GM23338 (cell line): ENCODE measurements around the gene WAPL. TPM values are rescaled to one million over a fixed set of nuclear protein-coding genes. Genes with fewer than 3 reads are reported as not detected.

Experiments
- ATAC-seq: fragments of 200-7000 bp; cut with Tn5 transposase; 3 replicates; pipeline ENCODE4 v1.9.1; 2020
- DNase-seq: peaks from one replicate; pipeline ENCODE4 v3.0.0-alpha.2; 2015; ENCODE audit warnings: low spot score
- H2AFZ ChIP-seq: fragments of 200-600 bp; sonication (generic); 2 replicates; pipeline ENCODE4 v1.8.0; 2016; ENCODE audit warnings: antibody characterized with exemption, mild to moderate bottlenecking, moderate library complexity
- H3F3A ChIP-seq: fragments of 200-600 bp; sonication (generic); replicated peaks from 2 replicates; pipeline ENCODE4 v1.8.0; 2017; ENCODE audit warnings: antibody characterized with exemption, mixed run types, low read depth
- H3K27ac ChIP-seq: fragments of 200-600 bp; sonication (generic); 2 replicates; pipeline ENCODE4 v1.6.1; 2016; ENCODE audit warnings: low read depth
- H3K27me3 ChIP-seq: fragments of 200-600 bp; sonication (generic); 2 replicates; pipeline ENCODE4 v1.8.0; 2016; ENCODE audit warnings: mild to moderate bottlenecking, mixed run types, moderate library complexity; ENCODE audit not compliant: insufficient read depth
- H3K36me3 ChIP-seq: fragments of 200-600 bp; sonication (generic); 2 replicates; pipeline ENCODE4 v1.8.0; 2016; ENCODE audit warnings: mild to moderate bottlenecking; ENCODE audit not compliant: insufficient read depth
- H3K4me1 ChIP-seq: fragments of 200-600 bp; sonication (generic); 2 replicates; pipeline ENCODE4 v1.8.0; 2016; ENCODE audit warnings: mild to moderate bottlenecking, moderate library complexity; ENCODE audit not compliant: insufficient read depth
- H3K4me2 ChIP-seq: fragments of 200-600 bp; sonication (generic); 2 replicates; pipeline ENCODE4 v1.7.1; 2017; ENCODE audit warnings: mixed run types
- H3K4me3 ChIP-seq: fragments of 200-600 bp; sonication (generic); 2 replicates; pipeline ENCODE4 v1.6.1; 2016; ENCODE audit warnings: mixed run types
- H3K79me2 ChIP-seq: fragments of 200-600 bp; sonication (generic); replicated peaks from 2 replicates; pipeline ENCODE4 v1.8.0; 2017; ENCODE audit warnings: mild to moderate bottlenecking; ENCODE audit not compliant: insufficient read depth
- H3K9me2 ChIP-seq: fragments of 200-600 bp; sonication (generic); 2 replicates; pipeline ENCODE4 v1.8.0; 2017; ENCODE audit not compliant: insufficient read depth
- H4K20me1 ChIP-seq: fragments of 200-600 bp; sonication (generic); replicated peaks from 2 replicates; pipeline ENCODE4 v1.8.0; 2017; ENCODE audit warnings: mild to moderate bottlenecking; ENCODE audit not compliant: insufficient read depth
- H3K27ac Mint-ChIP-seq: 2 replicates; pipeline ENCODE4 v1.8.0; 2020; ENCODE audit warnings: inconsistent platforms, mild to moderate bottlenecking, moderate library complexity, mixed read lengths
- H3K27me3 Mint-ChIP-seq: 3 replicates; pipeline ENCODE4 v1.8.0; 2022; ENCODE audit warnings: low read depth, mild to moderate bottlenecking, moderate library complexity, mixed read lengths, inconsistent platforms; ENCODE audit not compliant: insufficient read depth, poor library complexity
- H3K36me3 Mint-ChIP-seq: 3 replicates; pipeline ENCODE4 v1.8.0; 2021; ENCODE audit warnings: low read depth, mild to moderate bottlenecking, inconsistent platforms, moderate library complexity, mixed read lengths
- H3K4me1 Mint-ChIP-seq: 3 replicates; pipeline ENCODE4 v1.8.0; 2020; ENCODE audit warnings: mild to moderate bottlenecking, inconsistent platforms, mixed read lengths
- H3K4me3 Mint-ChIP-seq: 3 replicates; pipeline ENCODE4 v1.8.0; 2021; ENCODE audit warnings: moderate library complexity, mild to moderate bottlenecking, inconsistent platforms, mixed read lengths
- H3K9me3 Mint-ChIP-seq: 3 replicates; pipeline ENCODE4 v1.8.0; 2020; ENCODE audit warnings: moderate library complexity, mild to moderate bottlenecking, inconsistent platforms, mixed read lengths
- CREB1 ChIP-seq: fragments of 250-450 bp; sonication (Bioruptor Pico); IDR thresholded peaks from 2 replicates; pipeline ENCODE4 v1.5.0; 2020; ENCODE audit warnings: low read depth, mild to moderate bottlenecking, moderate library complexity
- EZH2 ChIP-seq: fragments of 200-600 bp; sonication (generic); IDR thresholded peaks from one replicate; pipeline ENCODE4 v1.8.0; 2017; ENCODE audit warnings: antibody characterized with exemption, mild to moderate bottlenecking, low read depth; ENCODE audit not compliant: unreplicated experiment
- EZH2phosphoT487 ChIP-seq: fragments of 200-600 bp; sonication (generic); IDR thresholded peaks from one replicate; pipeline ENCODE4 v1.8.1; 2018; ENCODE audit warnings: antibody characterized with exemption; ENCODE audit not compliant: unreplicated experiment
- JUNB ChIP-seq: IDR thresholded peaks from one replicate; pipeline ENCODE4 v1.6.1; 2016; ENCODE audit warnings: antibody characterized with exemption; ENCODE audit not compliant: unreplicated experiment
- NANOG ChIP-seq: IDR thresholded peaks from 2 replicates; pipeline ENCODE4 v1.6.1; 2016; ENCODE audit warnings: antibody characterized with exemption, borderline replicate concordance
- POLR2AphosphoS5 ChIP-seq: IDR thresholded peaks from 2 replicates; pipeline ENCODE4 v1.6.1; 2016; ENCODE audit warnings: antibody characterized with exemption, low read depth
- STAT1 ChIP-seq: IDR thresholded peaks from one replicate; pipeline ENCODE4 v1.6.1; 2016; ENCODE audit warnings: antibody characterized with exemption; ENCODE audit not compliant: unreplicated experiment
- ZNF114 ChIP-seq: fragments of 250-450 bp; sonication (Bioruptor Pico); IDR thresholded peaks from 2 replicates; pipeline ENCODE4 v1.5.0; 2020; ENCODE audit warnings: mild to moderate bottlenecking, moderate library complexity
- ZNF331 ChIP-seq: fragments of 250-450 bp; sonication (Bioruptor Pico); IDR thresholded peaks from 2 replicates; pipeline ENCODE4 v1.5.0; 2020; ENCODE audit warnings: low read depth, mild to moderate bottlenecking, moderate library complexity
- polyA plus RNA-seq: library from polyadenylated mRNA; unstranded; fragments of >200 nt; fragmentation: Nextera tagmentation; extraction: Ambion mirVana; gene quantifications from 2 replicates; pipeline ENCODE4 v1.2.1, GENCODE V29; 2016
- total RNA-seq: library from RNA; depleted of rRNA; stranded (reverse); fragments of >200 nt; shearing (Covaris generic); gene quantifications from 2 replicates; pipeline ENCODE4 v1.2.3, GENCODE V29; 2014
- TF ChIP-seq, protein P1 (sequence below): IDR thresholded peaks from 2 replicates; pipeline ENCODE4 v1.6.1; 2016; ENCODE audit warnings: antibody characterized with exemption
- TF ChIP-seq, protein P2 (sequence below), 2 experiments: fragments of 200-600 bp in 1 of 2; sonication (generic) in 1 of 2; conservative IDR thresholded peaks; 2 replicates each; pipeline versions ENCODE4 v1.5.1 to v1.6.1; 2016 to 2017; ENCODE audit warnings: antibody characterized with exemption in 2 of 2, low read depth in 2 of 2, mild to moderate bottlenecking in 2 of 2, moderate library complexity in 1 of 2
- TF ChIP-seq, protein P3 (sequence below): fragments of 250-450 bp; sonication (Bioruptor Pico); IDR thresholded peaks from 2 replicates; pipeline ENCODE4 v1.5.0; 2020; ENCODE audit warnings: mild to moderate bottlenecking, moderate library complexity
- TF ChIP-seq, protein P4 (sequence below): IDR thresholded peaks from one replicate; pipeline ENCODE4 v1.6.1; 2018; ENCODE audit warnings: antibody characterized with exemption; ENCODE audit not compliant: unreplicated experiment

WAPL gene
- total and polyA plus RNA-seq, 2 experiments from 2014 or later = 25.2 to 60.8 TPM

DNA sequence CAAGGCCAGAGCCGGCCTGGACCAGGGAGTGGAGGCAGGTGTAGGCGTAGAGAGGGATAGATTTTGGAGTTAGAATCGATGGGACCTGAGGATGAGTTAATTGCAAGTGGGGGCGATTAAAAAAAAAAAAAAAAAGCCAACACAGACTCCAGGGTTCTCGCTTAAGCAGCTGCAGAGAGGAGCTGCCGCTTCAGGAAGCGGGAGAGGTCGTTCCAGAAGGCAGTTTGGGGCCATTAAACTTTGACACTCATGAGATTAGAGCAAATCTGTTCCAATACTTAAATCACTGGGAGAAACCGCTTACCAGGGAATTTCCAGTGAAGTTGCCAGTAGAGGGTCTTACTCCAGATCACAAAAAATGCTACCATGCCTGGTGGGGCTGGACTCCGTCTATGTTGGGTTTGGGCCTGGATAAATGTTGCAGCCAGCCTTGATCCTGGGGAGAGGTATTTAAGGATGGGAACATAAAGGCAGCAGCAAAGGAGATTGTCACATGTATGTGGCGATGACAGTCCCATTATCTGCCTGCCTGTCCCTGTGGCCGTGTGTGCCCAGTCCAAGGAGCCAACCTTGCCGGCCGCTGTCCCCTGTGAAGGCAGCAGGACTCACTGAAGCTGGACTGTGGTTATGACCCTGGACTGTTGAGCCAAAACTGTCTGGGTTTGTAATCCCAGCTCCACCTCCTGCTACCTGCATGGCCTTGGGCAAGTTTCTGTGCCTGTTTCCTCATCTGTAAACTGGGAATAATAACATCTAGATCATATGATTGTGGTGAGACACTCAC lies 131.1 kb downstream of the WAPL start:
- Mint-ChIP-seq H3K4me1 (peaks cover 21% of the 10 kb centered on the region), H3K27ac (no peak overlapping the region), H3K27me3 (peaks cover 32% of the 10 kb centered on the region), H3K9me3 (peaks cover 3% of the 10 kb centered on the region; the same call in 1 of the 3 replicates), H3K4me3 (peak overlapping the region; percentile 72), H3K36me3 (no peaks in the 10 kb centered on the region)
- Histone ChIP-seq H2AFZ (peak overlapping the region; percentile 98), H3K4me1 (peaks cover 6% of the 10 kb centered on the region; the same call in 1 of the 2 replicates), H3K4me3 (peak overlapping the region; percentile 78), H3F3A (no peaks in the 10 kb centered on the region), H3K27ac (no peak overlapping the region), H3K9me2 (no peaks in the 10 kb centered on the region), H4K20me1 (no peaks in the 10 kb centered on the region), H3K27me3 (peaks cover 23% of the 10 kb centered on the region), H3K4me2 (peak overlapping the region; percentile 92), H3K36me3 (no peaks in the 10 kb centered on the region), H3K79me2 (no peaks in the 10 kb centered on the region)
- TF ChIP-seq NANOG = no peak
- no peak for TF ChIP-seq EZH2
- TF ChIP-seq ZNF114 (CRISPR knock-in tag) = no peak
- TF ChIP-seq, protein P1, sequence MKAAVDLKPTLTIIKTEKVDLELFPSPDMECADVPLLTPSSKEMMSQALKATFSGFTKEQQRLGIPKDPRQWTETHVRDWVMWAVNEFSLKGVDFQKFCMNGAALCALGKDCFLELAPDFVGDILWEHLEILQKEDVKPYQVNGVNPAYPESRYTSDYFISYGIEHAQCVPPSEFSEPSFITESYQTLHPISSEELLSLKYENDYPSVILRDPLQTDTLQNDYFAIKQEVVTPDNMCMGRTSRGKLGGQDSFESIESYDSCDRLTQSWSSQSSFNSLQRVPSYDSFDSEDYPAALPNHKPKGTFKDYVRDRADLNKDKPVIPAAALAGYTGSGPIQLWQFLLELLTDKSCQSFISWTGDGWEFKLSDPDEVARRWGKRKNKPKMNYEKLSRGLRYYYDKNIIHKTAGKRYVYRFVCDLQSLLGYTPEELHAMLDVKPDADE = no peak
- TF ChIP-seq STAT1 = no peak
- no peak for TF ChIP-seq ZNF331 (CRISPR knock-in tag)
- no peak for TF ChIP-seq JUNB
- TF ChIP-seq EZH2phosphoT487 = no peak
- TF ChIP-seq, protein P2, sequence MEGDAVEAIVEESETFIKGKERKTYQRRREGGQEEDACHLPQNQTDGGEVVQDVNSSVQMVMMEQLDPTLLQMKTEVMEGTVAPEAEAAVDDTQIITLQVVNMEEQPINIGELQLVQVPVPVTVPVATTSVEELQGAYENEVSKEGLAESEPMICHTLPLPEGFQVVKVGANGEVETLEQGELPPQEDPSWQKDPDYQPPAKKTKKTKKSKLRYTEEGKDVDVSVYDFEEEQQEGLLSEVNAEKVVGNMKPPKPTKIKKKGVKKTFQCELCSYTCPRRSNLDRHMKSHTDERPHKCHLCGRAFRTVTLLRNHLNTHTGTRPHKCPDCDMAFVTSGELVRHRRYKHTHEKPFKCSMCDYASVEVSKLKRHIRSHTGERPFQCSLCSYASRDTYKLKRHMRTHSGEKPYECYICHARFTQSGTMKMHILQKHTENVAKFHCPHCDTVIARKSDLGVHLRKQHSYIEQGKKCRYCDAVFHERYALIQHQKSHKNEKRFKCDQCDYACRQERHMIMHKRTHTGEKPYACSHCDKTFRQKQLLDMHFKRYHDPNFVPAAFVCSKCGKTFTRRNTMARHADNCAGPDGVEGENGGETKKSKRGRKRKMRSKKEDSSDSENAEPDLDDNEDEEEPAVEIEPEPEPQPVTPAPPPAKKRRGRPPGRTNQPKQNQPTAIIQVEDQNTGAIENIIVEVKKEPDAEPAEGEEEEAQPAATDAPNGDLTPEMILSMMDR (conservative IDR thresholded peaks at IDR 0.05; ENCODE audit: low read depth in 2 of 2) = no peak
- TF ChIP-seq, protein P3, sequence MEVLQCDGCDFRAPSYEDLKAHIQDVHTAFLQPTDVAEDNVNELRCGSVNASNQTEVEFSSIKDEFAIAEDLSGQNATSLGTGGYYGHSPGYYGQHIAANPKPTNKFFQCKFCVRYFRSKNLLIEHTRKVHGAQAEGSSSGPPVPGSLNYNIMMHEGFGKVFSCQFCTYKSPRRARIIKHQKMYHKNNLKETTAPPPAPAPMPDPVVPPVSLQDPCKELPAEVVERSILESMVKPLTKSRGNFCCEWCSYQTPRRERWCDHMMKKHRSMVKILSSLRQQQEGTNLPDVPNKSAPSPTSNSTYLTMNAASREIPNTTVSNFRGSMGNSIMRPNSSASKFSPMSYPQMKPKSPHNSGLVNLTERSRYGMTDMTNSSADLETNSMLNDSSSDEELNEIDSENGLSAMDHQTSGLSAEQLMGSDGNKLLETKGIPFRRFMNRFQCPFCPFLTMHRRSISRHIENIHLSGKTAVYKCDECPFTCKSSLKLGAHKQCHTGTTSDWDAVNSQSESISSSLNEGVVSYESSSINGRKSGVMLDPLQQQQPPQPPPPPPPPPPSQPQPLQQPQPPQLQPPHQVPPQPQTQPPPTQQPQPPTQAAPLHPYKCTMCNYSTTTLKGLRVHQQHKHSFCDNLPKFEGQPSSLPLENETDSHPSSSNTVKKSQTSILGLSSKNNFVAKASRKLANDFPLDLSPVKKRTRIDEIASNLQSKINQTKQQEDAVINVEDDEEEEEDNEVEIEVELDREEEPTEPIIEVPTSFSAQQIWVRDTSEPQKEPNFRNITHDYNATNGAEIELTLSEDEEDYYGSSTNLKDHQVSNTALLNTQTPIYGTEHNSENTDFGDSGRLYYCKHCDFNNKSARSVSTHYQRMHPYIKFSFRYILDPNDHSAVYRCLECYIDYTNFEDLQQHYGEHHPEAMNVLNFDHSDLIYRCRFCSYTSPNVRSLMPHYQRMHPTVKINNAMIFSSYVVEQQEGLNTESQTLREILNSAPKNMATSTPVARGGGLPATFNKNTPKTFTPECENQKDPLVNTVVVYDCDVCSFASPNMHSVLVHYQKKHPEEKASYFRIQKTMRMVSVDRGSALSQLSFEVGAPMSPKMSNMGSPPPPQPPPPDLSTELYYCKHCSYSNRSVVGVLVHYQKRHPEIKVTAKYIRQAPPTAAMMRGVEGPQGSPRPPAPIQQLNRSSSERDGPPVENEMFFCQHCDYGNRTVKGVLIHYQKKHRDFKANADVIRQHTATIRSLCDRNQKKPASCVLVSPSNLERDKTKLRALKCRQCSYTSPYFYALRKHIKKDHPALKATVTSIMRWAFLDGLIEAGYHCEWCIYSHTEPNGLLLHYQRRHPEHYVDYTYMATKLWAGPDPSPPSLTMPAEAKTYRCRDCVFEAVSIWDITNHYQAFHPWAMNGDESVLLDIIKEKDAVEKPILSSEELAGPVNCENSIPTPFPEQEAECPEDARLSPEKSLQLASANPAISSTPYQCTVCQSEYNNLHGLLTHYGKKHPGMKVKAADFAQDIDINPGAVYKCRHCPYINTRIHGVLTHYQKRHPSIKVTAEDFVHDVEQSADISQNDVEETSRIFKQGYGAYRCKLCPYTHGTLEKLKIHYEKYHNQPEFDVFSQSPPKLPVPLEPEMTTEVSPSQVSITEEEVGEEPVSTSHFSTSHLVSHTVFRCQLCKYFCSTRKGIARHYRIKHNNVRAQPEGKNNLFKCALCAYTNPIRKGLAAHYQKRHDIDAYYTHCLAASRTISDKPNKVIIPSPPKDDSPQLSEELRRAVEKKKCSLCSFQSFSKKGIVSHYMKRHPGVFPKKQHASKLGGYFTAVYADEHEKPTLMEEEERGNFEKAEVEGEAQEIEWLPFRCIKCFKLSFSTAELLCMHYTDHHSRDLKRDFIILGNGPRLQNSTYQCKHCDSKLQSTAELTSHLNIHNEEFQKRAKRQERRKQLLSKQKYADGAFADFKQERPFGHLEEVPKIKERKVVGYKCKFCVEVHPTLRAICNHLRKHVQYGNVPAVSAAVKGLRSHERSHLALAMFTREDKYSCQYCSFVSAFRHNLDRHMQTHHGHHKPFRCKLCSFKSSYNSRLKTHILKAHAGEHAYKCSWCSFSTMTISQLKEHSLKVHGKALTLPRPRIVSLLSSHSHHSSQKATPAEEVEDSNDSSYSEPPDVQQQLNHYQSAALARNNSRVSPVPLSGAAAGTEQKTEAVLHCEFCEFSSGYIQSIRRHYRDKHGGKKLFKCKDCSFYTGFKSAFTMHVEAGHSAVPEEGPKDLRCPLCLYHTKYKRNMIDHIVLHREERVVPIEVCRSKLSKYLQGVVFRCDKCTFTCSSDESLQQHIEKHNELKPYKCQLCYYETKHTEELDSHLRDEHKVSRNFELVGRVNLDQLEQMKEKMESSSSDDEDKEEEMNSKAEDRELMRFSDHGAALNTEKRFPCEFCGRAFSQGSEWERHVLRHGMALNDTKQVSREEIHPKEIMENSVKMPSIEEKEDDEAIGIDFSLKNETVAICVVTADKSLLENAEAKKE (CRISPR knock-in tag) = no peak
- TF ChIP-seq POLR2AphosphoS5 = no peak
- TF ChIP-seq, protein P4, sequence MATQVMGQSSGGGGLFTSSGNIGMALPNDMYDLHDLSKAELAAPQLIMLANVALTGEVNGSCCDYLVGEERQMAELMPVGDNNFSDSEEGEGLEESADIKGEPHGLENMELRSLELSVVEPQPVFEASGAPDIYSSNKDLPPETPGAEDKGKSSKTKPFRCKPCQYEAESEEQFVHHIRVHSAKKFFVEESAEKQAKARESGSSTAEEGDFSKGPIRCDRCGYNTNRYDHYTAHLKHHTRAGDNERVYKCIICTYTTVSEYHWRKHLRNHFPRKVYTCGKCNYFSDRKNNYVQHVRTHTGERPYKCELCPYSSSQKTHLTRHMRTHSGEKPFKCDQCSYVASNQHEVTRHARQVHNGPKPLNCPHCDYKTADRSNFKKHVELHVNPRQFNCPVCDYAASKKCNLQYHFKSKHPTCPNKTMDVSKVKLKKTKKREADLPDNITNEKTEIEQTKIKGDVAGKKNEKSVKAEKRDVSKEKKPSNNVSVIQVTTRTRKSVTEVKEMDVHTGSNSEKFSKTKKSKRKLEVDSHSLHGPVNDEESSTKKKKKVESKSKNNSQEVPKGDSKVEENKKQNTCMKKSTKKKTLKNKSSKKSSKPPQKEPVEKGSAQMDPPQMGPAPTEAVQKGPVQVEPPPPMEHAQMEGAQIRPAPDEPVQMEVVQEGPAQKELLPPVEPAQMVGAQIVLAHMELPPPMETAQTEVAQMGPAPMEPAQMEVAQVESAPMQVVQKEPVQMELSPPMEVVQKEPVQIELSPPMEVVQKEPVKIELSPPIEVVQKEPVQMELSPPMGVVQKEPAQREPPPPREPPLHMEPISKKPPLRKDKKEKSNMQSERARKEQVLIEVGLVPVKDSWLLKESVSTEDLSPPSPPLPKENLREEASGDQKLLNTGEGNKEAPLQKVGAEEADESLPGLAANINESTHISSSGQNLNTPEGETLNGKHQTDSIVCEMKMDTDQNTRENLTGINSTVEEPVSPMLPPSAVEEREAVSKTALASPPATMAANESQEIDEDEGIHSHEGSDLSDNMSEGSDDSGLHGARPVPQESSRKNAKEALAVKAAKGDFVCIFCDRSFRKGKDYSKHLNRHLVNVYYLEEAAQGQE = no peak
- no peak for TF ChIP-seq CREB1 (CRISPR knock-in tag)
- ATAC-seq (no peak; the same call in 2 of the 3 replicates), DNase-seq (no peak)
